Ishikawa (cell line): ENCODE results near the gene NLRC5.

Experiments used
- CEBPB ChIP-seq: IDR thresholded peaks from 2 replicates; pipeline ENCODE4 v1.6.1; 2012
- EGR1 ChIP-seq: IDR thresholded peaks from 2 replicates; pipeline ENCODE4 v1.6.1; 2012
- EP300 ChIP-seq: IDR thresholded peaks from 2 replicates; pipeline ENCODE4 v1.6.1; 2012; ENCODE audit warnings: borderline replicate concordance
- FOXM1 ChIP-seq: IDR thresholded peaks from 2 replicates; pipeline ENCODE4 v1.6.1; 2012; ENCODE audit warnings: low read depth, borderline replicate concordance
- MAX ChIP-seq: IDR thresholded peaks from 2 replicates; pipeline ENCODE4 v1.6.1; 2012
- NFIC ChIP-seq: IDR thresholded peaks from 2 replicates; pipeline ENCODE4 v1.6.1; 2012
- RAD21 ChIP-seq: IDR thresholded peaks from 2 replicates; pipeline ENCODE4 v1.6.1; 2012; ENCODE audit warnings: low read depth
- REST ChIP-seq: IDR thresholded peaks from 2 replicates; pipeline ENCODE4 v1.6.1; 2012; ENCODE audit warnings: low read depth, mild to moderate bottlenecking
- TAF1 ChIP-seq: IDR thresholded peaks from 2 replicates; pipeline ENCODE4 v1.6.1; 2012; ENCODE audit warnings: low read depth, mild to moderate bottlenecking
- YY1 ChIP-seq: IDR thresholded peaks from 2 replicates; pipeline ENCODE4 v1.6.1; 2012; ENCODE audit warnings: low read depth

GRCh38 chr16:56975714-56976113 is 13.6 kb upstream of the NLRC5 start:
- TF ChIP-seq FOXM1 (no peak), MAX (no peak), RAD21 (no peak), REST (no peak), EP300 (no peak), NFIC (no peak), YY1 (no peak), CEBPB (no peak), EGR1 (no peak), TAF1 (no peak)
